GM12873 (cell line): ENCODE results near the gene USP12.

Experiments
- CTCF ChIP-seq: IDR thresholded peaks from 2 replicates; pipeline ENCODE4 v1.5.1; 2012; ENCODE audit warnings: low read depth, mild to moderate bottlenecking, moderate library complexity, low read length, control low read depth; ENCODE audit not compliant: insufficient read depth; ENCODE audit errors: missing control alignments

Gene USP12

GRCh38 chr13:27040826-27041108, 130.8 kb downstream of the USP12 start:
- TF ChIP-seq CTCF: no peak

- no peak for TF ChIP-seq CTCF
Measured at GRCh38 chr13:27039171-27039701, 132.4 kb downstream of the USP12 start.

GRCh38 chr13:27038323-27038722, 133.3 kb downstream of the USP12 start:
- no peak for TF ChIP-seq CTCF

- TF ChIP-seq CTCF: no peak
Measured at GRCh38 chr13:27037571-27037970, 134.0 kb downstream of the USP12 start.

- no peak for TF ChIP-seq CTCF
Measured at GRCh38 chr13:27037171-27037570, 134.4 kb downstream of the USP12 start.

GRCh38 chr13:27036236-27036981, 135.2 kb downstream of the USP12 start:
- TF ChIP-seq CTCF: no peak

- TF ChIP-seq CTCF: no peak
Measured at GRCh38 chr13:27035892-27036235, 135.7 kb downstream of the USP12 start.
